HG03520 (cell line): ENCODE results near the gene DAAM1.

Experiments used
- ATAC-seq: cut with Tn5 transposase; IDR thresholded peaks from one replicate; pipeline ENCODE4 v1.9.1; 2021; ENCODE audit warnings: mild to moderate bottlenecking, moderate library complexity; ENCODE audit not compliant: unreplicated experiment

Gene DAAM1

GRCh38 chr14:59281609-59282377 lies 93.3 kb downstream of the DAAM1 start:
- ATAC-seq, result no peak

DNA sequence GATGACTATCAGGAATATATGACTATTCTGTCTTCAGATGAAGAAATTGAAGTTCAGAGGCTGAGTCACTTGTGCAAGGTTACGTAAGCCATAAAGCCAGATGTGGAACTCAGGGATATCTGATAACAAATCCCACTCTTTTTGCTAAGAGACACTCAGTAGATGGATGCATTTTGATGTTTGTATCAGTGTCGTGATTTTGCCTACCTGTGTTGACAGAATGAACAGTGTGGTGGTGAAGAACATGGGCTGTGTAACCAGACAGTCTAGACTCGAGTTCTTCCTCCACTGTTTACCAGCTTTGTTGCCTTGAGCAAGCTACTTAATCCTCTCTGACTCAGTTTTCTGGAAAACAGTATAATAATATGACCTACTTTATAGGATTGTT lies 93.9 kb downstream of the DAAM1 start:
- ATAC-seq, result no peak

GRCh38 chr14:59283361-59283760 lies 94.9 kb downstream of the DAAM1 start:
- ATAC-seq, result no peak

GRCh38 chr14:59284059-59284458 lies 95.6 kb downstream of the DAAM1 start:
- ATAC-seq, result no peak

DNA sequence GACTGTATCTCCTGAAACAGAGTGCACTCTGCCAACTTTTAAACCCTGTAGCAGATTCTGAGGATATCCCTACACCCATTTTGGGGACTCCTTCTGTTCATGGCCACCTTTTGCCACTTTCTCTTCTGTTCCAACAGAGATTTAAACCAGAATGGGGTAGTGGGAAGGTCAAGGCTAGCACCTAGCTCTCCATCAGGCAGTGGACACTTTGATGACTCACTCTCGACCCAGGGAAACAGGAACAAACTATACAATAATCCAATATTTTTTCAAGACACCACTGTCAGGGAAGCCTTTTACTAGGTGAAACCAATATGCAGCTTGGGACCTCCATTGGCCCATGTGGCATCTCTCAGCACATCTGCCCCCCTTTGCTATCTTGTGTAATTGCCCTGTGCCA lies 103.6 kb downstream of the DAAM1 start:
- ATAC-seq, result no peak

- ATAC-seq, result no peak
Observed at GRCh38 chr14:59292921-59293534, 104.6 kb downstream of the DAAM1 start.

DNA sequence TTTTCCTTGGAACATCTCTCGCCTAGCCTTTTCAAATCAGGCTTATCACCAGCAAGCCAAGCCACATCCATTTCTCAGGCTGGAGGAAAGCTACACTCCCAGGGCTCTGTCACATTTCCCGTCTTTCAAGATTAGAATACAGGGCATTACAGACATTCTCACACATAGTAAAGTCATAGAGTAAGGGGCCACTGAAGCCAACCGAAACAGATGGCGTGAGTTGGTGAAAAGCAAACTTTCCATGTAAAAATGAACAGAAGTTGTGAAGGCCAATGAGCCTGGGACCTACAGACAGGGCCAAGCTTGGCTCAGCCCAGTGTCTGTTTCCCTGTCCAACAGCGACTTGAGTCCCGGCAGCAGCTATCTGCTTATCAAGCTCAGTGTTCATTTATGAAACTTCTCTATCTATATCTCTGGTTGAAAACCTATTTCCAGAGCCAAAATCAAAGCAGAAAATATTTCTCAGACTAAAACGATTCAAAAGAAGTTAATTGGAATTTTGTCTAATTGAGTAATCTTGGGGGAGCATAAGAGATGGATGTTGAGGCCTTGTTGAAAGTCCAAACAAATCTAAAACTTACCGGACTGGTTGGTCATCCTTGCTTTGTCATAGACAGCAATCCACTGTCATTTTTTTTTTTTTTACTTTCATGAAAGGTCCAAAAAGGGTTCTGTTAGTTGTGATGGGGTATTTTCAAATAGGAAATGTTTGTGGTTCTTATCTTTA lies 105.6 kb downstream of the DAAM1 start:
- no peak for ATAC-seq

DNA sequence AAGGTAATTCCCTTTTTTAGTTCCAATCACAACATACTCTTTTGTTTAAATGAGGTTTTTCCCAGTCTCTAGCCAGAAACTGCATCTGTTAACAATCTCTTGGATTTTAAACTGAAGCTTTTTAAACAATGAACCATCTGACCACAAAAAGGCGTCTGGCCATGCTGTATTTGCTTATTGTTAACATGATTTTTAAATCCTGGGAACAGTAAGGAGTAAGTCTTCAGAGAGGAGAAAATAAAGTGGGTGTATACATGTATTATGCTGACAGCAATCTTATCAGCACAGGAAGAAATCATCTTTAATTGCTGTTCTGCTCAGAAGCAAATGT lies 106.2 kb downstream of the DAAM1 start:
- ATAC-seq, result no peak

DNA sequence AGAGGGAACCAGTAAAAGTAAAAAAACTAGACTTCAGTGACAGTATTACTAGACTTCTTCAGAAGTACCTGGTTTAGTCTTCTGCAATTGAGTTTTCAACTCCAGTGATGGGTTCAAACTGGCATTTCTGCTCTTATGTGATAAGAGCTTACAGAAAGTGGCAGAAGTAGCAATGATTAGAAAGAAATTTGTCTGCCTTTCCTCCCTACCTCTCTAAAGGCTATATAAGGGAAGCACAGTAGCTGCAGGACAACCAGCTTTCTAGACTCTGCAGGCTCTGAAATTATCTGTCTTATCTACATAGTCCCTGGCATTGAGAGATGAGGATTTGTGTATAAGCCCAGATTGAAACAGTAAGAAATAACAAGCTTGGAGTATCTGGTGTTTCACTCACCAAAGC lies 107.5 kb downstream of the DAAM1 start:
- ATAC-seq, result no peak

DNA sequence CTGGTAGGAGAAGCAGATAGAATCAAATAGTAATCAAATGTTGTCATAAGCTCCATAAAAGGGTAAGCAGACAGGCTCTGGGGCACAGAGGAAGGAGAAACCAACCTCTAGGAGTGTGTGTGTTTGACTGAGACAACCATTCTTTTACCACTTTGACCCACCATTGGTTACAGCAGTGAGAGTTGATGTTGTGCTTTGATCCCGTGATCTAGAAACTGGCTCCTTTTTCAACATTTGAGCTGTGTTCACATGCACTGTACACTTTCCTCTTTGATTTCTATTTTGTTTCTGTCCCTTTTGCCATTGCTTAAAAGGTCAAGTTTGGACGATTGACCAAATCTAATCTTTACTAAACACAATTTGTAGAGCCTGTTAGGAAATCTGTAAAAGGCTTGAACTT lies 108.0 kb downstream of the DAAM1 start:
- ATAC-seq, result no peak

- no peak for ATAC-seq
Observed at GRCh38 chr14:59297071-59297776, 108.8 kb downstream of the DAAM1 start.

- ATAC-seq, result no peak
Observed at GRCh38 chr14:59299731-59300130, 111.3 kb downstream of the DAAM1 start.

DNA sequence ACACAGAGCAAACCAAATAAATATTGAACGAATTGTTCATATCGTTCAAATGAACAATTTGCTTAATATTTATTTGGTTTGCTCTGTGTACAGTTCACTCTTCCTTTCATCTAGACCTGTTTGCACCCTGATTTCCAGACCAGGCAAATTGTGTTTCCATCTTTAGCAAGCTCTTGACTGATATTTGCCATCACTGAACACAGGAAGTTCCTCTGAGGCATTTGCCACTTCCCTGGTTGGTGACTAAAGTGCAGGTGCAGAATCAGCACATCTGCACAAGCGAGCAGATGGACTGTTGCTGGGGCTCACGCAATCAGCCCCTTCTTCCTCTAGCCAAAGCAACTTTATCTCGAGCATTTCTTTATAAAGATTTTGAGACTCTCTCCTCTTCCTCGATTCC lies 112.9 kb downstream of the DAAM1 start:
- ATAC-seq, result peak; percentile 75

DNA sequence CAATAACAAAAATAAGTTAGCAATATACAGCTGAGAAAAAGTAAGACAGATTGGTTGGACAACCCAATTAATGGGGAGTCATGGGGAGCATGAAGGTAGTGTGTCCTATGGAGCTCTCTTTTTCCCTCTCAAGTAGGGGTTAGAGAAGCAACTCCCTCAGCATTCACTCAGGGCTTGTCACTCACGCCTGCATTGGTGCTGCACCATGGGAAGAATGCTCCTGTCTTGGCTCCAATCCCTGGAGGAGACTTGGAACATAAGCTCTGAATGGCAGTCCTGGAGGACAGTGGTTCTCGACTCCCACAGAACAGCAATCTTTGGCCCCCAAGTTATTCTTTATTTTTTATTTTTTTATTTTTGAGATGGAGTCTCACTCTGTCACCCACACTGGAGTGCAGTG lies 113.8 kb downstream of the DAAM1 start:
- no peak for ATAC-seq

DNA sequence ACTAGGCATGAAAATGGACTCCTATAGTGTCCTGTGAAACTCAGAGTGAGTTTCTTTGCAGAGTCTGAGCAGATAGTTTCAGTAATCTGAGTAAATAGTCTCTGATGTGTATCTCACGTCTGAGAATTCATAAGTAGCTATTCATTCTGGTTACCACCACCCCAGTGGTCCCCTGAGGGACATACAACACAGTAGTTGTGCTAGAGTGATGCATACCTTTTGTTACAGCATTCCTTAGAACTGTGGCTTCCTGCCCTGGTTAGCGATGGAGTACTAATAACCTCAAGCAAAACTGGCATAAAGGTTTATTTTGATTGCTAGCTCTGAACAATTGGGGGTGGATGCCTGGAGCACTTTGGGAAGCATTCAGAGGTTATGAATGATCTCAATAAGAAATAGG lies 114.7 kb downstream of the DAAM1 start:
- ATAC-seq, result no peak

- no peak for ATAC-seq
Observed at GRCh38 chr14:59305231-59305630, 116.8 kb downstream of the DAAM1 start.

- no peak for ATAC-seq
Observed at GRCh38 chr14:59305836-59306555, 117.5 kb downstream of the DAAM1 start.

GRCh38 chr14:59306775-59307174 lies 118.3 kb downstream of the DAAM1 start:
- no peak for ATAC-seq

GRCh38 chr14:59308086-59308485 lies 119.6 kb downstream of the DAAM1 start:
- no peak for ATAC-seq

GRCh38 chr14:59308673-59309072 lies 120.2 kb downstream of the DAAM1 start:
- no peak for ATAC-seq
